ENCODE measurements around the gene VPS51.

Gene VPS51

DNA sequence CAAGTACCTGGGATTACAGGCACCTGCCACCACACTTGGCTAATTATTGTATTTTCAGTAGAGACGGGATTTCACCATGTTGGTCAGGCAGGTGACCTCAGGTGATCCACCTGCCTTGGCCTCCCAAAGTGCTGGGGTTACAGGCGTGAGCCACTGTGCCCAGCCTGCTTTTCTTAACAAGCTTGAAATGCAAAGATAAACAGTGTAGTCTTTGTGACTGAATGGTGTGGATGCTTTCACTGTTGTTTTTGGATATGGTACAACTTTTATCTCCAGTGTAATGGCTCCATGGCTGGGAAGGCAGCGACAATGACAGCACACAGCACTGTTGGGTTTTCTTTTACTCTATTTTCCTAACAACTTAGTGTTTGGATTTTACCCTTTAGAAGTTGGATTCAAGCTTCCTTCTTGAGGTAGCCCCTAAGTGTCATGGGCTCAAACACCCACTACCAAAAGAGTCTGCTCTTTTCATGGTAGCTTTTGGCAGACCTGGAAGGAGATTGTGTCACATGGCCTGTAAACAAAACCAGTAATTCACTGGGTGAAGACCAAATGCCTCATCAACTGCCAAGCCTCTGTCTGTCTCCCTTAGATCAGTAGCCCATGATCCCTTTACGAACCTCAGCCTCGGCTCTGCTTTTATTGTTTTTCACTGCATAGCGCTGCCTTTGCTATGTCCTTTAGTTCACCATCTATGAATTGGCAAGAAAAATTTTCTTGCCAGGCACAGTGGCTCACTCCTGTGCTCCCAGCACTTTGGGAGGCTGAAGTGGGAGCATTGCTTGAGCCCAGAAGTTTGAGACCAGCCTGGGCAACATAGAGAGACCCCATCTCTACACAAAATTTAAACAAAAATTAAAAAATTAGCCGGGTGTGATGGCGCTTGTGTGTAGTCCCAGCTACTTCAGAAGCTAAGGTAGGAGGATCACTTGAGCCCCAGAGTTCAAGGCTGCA lies 6.4 kb downstream of the VPS51 start:
- no peak for TF ChIP-seq Cebpa-rat (IDR thresholded peaks at IDR 0.05)
- Histone ChIP-seq H4K20me1 (peaks cover 53% of the 10 kb centered on the region), H3K36me3 (peaks cover 77% of the 10 kb centered on the region), H3K9ac (no peak overlapping the region), H3K4me3 (no peak overlapping the region), H3K4me2 (no peak overlapping the region), H3K9me3 (no peaks in the 10 kb centered on the region), H3K27ac (no peak overlapping the region), H3K4me1 (peaks cover 1% of the 10 kb centered on the region), H3K27me3 (no peaks in the 10 kb centered on the region)

- Histone ChIP-seq H3K9me3 (no peaks in the 10 kb centered on the region), H3K4me3 (no peak overlapping the region), H3K9ac (no peak overlapping the region), H4K20me1 (peaks cover 52% of the 10 kb centered on the region), H3K4me1 (no peaks in the 10 kb centered on the region), H3K27ac (no peak overlapping the region), H3K36me3 (peaks cover 77% of the 10 kb centered on the region), H3K4me2 (no peak overlapping the region), H3K27me3 (no peaks in the 10 kb centered on the region)
- TF ChIP-seq Cebpa-rat (IDR thresholded peaks at IDR 0.05), result no peak
These were observed 7.5 kb downstream of the VPS51 start for GRCh38 chr11:65103476-65103875.

GRCh38 chr11:65104628-65105027 lies 8.6 kb downstream of the VPS51 start:
- H3K9me3 ChIP-seq, result no peaks in the 10 kb centered on the region
- H3K27me3 ChIP-seq, result no peaks in the 10 kb centered on the region
- no peak overlapping the region for H3K27ac ChIP-seq
- no peak overlapping the region for H3K4me3 ChIP-seq
- H4K20me1 ChIP-seq, result peaks cover 42% of the 10 kb centered on the region
- no peaks in the 10 kb centered on the region for H3K4me1 ChIP-seq
- H3K36me3 ChIP-seq, result peaks cover 77% of the 10 kb centered on the region
- H3K4me2 ChIP-seq, result no peak overlapping the region
- no peak overlapping the region for H3K9ac ChIP-seq
- no peak for TF ChIP-seq Cebpa-rat (IDR thresholded peaks at IDR 0.05)

DNA sequence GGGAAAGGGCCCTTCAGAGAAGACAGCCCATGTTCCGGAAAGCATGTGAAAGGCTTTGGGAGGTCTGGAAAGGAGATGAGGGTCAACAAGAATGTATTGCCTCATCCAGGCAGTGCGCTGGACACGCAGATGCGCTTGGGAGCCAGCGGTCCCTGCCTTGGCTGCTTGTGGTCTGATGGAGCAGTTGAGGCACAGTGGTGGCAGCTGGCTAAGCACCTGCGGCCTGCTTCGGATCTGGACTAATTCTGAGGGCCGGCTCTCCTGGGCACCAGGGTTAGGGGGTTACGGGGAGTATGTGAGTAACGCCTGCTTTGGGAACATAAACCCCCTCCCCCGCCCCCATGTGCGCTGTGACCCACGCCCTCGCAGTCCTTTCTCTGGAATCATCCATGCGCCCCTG lies 11.1 kb downstream of the VPS51 start:
- no peak for TF ChIP-seq Cebpa-rat (IDR thresholded peaks at IDR 0.05)
- Histone ChIP-seq H3K9me3 (no peaks in the 10 kb centered on the region), H3K4me1 (peaks cover 18% of the 10 kb centered on the region), H4K20me1 (peaks cover 50% of the 10 kb centered on the region), H3K9ac (no peak overlapping the region), H3K27ac (no peak overlapping the region), H3K27me3 (no peaks in the 10 kb centered on the region), H3K4me3 (no peak overlapping the region), H3K36me3 (peaks cover 70% of the 10 kb centered on the region), H3K4me2 (no peak overlapping the region)

DNA sequence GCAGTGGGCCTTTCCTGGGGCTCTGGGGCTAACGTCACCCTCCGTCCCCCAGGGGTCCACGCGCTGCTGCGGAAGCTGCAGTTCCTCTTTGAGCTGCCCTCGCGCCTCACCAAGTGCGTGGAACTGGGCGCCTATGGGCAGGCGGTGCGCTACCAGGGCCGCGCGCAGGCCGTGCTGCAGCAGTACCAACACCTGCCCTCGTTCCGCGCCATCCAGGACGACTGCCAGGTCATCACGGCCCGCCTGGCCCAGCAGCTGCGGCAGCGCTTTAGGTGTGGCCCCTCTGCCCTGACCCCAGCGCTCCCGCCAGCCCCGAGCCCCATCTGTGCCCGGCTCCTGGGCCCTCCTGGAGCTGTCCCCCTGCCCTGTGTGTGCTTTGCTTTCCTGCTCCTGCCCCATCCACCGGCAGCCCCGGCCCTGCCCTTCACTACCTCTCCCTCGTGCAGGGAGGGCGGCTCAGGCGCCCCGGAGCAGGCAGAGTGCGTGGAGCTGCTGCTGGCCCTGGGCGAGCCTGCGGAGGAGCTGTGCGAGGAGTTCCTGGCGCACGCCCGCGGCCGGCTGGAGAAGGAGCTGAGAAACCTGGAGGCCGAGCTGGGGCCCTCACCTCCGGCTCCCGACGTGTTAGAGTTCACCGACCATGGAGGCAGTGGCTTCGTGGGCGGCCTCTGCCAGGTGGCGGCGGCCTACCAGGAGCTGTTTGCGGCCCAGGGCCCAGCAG lies 11.9 kb downstream of the VPS51 start:
- no peak for TF ChIP-seq Cebpa-rat (IDR thresholded peaks at IDR 0.05)
- no peak overlapping the region for H3K9ac ChIP-seq
- peaks cover 62% of the 10 kb centered on the region for H3K36me3 ChIP-seq
- H3K4me3 ChIP-seq, result no peak overlapping the region
- no peak overlapping the region for H3K4me2 ChIP-seq
- H3K27ac ChIP-seq, result no peak overlapping the region
- peaks cover 22% of the 10 kb centered on the region for H3K4me1 ChIP-seq
- peaks cover 41% of the 10 kb centered on the region for H4K20me1 ChIP-seq
- H3K9me3 ChIP-seq, result no peaks in the 10 kb centered on the region
- no peaks in the 10 kb centered on the region for H3K27me3 ChIP-seq

DNA sequence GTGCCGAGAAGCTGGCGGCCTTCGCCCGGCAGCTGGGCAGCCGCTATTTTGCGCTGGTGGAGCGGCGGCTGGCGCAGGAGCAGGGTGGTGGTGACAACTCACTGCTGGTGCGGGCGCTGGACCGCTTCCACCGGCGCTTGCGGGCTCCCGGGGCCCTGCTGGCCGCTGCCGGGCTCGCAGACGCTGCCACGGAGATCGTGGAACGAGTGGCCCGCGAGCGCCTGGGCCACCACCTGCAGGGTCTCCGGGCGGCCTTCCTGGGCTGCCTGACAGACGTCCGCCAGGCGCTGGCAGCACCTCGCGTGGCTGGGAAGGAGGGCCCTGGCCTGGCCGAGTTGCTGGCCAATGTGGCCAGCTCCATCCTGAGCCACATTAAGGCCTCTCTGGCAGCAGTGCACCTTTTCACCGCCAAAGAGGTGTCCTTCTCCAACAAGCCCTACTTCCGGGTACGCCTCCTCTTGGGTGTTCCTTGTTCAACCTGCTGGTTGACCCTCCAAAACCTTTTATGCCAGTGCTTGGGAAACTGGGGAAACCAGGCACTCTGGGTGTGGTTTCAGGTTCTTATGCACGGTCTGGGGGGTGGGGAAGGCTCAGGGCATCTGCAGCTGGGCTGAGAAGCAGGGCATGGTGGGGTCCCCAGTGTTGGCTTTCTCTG lies 12.6 kb downstream of the VPS51 start:
- H3K4me2 ChIP-seq, result no peak overlapping the region

GRCh38 chr11:65109231-65110198 lies 13.5 kb downstream of the VPS51 start:
- peak overlapping the region; percentile 100; the same call in 1 of the 2 replicates for H3K4me2 ChIP-seq
- peaks cover 34% of the 10 kb centered on the region for H4K20me1 ChIP-seq
- H3K27me3 ChIP-seq, result no peaks in the 10 kb centered on the region
- no peak overlapping the region for H3K27ac ChIP-seq
- H3K9ac ChIP-seq, result no peak overlapping the region
- H3K4me1 ChIP-seq, result peaks cover 38% of the 10 kb centered on the region
- no peak overlapping the region for H3K4me3 ChIP-seq
- no peak for TF ChIP-seq Cebpa-rat (IDR thresholded peaks at IDR 0.05)
- H3K36me3 ChIP-seq, result peaks cover 59% of the 10 kb centered on the region
- no peaks in the 10 kb centered on the region for H3K9me3 ChIP-seq

More for the DNA sequence above, 12.6 kb downstream of the VPS51 start:
- Histone ChIP-seq H3K27ac (no peak overlapping the region), H3K27me3 (no peaks in the 10 kb centered on the region), H3K36me3 (peaks cover 59% of the 10 kb centered on the region), H3K4me3 (no peak overlapping the region), H3K4me1 (peaks cover 29% of the 10 kb centered on the region), H3K9me3 (no peaks in the 10 kb centered on the region), H3K9ac (no peak overlapping the region), H4K20me1 (peaks cover 40% of the 10 kb centered on the region)
- no peak for TF ChIP-seq Cebpa-rat (IDR thresholded peaks at IDR 0.05)

DNA sequence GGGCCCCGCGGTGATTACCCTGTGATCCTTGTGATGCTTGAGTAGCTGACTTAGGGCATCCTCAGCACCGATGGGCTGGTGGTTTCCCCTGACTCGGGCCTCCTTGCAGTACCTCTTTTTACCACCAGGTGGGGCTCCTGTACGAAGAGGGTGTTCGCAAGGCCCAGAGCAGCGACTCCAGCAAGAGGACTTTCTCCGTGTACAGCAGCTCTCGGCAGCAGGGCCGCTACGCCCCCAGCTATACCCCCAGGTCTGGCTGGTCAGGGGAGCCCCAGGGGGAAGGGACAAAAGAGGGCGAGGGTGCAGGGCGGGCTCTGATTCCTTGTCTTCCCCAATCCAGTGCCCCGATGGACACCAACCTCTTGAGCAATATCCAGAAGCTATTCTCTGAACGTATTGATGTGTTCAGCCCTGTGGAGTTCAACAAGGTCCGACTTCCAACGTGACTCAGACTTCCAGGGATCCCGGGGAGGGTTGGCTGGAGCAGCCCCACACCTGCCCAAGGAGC lies 14.4 kb downstream of the VPS51 start:
- H3K9ac ChIP-seq, result no peak overlapping the region; the same call in 1 of the 2 replicates
- H3K9me3 ChIP-seq, result no peaks in the 10 kb centered on the region
- H3K36me3 ChIP-seq, result peaks cover 58% of the 10 kb centered on the region
- H3K27ac ChIP-seq, result no peak overlapping the region
- TF ChIP-seq Cebpa-rat (IDR thresholded peaks at IDR 0.05), result no peak
- peaks cover 39% of the 10 kb centered on the region for H3K4me1 ChIP-seq
- peak overlapping the region; percentile 100 for H3K4me2 ChIP-seq
- no peaks in the 10 kb centered on the region for H3K27me3 ChIP-seq
- H4K20me1 ChIP-seq, result peaks cover 26% of the 10 kb centered on the region
- H3K4me3 ChIP-seq, result no peak overlapping the region

Measured in BLaER1 (cell line).